HG03159 (cell line): ENCODE results near the gene HBZ.
"Not testable (repeated sequence)": the region's sequence is repeated elsewhere in the genome, so short reads cannot be mapped to it uniquely, and the experiment has no call there.

Experiments used
- ATAC-seq: cut with Tn5 transposase; IDR thresholded peaks from one replicate; pipeline ENCODE4 v1.9.1; 2021; ENCODE audit warnings: mild to moderate bottlenecking, moderate library complexity; ENCODE audit not compliant: unreplicated experiment

HBZ gene

GRCh38 chr16:177981-178667 lies 25.7 kb downstream of the HBZ start:
- ATAC-seq, result no peak

GRCh38 chr16:178668-179015 lies 26.2 kb downstream of the HBZ start:
- no peak for ATAC-seq

GRCh38 chr16:179211-180092 lies 27.0 kb downstream of the HBZ start:
- no peak for ATAC-seq

- no peak for ATAC-seq
Observed at GRCh38 chr16:180101-180675, 27.7 kb downstream of the HBZ start, which contains the start of gene HBQ1. HBQ1 (plus strand) TSS chr16:180459; CDS start chr16:180487, 28 bp downstream.

- ATAC-seq, result no peak
Observed at GRCh38 chr16:180681-181564, 28.5 kb downstream of the HBZ start.

- ATAC-seq, result no peak
Observed at GRCh38 chr16:181565-182021, 29.1 kb downstream of the HBZ start.

GRCh38 chr16:183005-183404 lies 30.6 kb downstream of the HBZ start:
- ATAC-seq, result no peak

GRCh38 chr16:185213-185612 lies 32.8 kb downstream of the HBZ start:
- ATAC-seq, result no peak

- ATAC-seq, result no peak
Observed at GRCh38 chr16:185691-186090, 33.2 kb downstream of the HBZ start.

GRCh38 chr16:187330-187729 lies 34.9 kb downstream of the HBZ start:
- no peak for ATAC-seq

- ATAC-seq, result no peak
Observed at GRCh38 chr16:188674-189073, 36.2 kb downstream of the HBZ start.

- ATAC-seq, result no peak
Observed at GRCh38 chr16:189604-190186, 37.3 kb downstream of the HBZ start.

GRCh38 chr16:191831-192230 lies 39.4 kb downstream of the HBZ start:
- ATAC-seq, result no peak

GRCh38 chr16:192686-193085 lies 40.2 kb downstream of the HBZ start:
- ATAC-seq, result no peak

- no peak for ATAC-seq
Observed at GRCh38 chr16:193441-193840, 41.0 kb downstream of the HBZ start.

GRCh38 chr16:194516-194915 lies 42.1 kb downstream of the HBZ start:
- ATAC-seq, result no peak

GRCh38 chr16:200388-200787 lies 47.9 kb downstream of the HBZ start:
- no peak for ATAC-seq

GRCh38 chr16:203246-203645 lies 50.8 kb downstream of the HBZ start:
- no peak for ATAC-seq

GRCh38 chr16:204046-204445 lies 51.6 kb downstream of the HBZ start:
- not testable (repeated sequence) for ATAC-seq
